ENCODE data around the gene CHN1.
A peak's percentile ranks its signal among the peaks of the same experiment; 100 is the strongest.

The CHN1 gene

DNA sequence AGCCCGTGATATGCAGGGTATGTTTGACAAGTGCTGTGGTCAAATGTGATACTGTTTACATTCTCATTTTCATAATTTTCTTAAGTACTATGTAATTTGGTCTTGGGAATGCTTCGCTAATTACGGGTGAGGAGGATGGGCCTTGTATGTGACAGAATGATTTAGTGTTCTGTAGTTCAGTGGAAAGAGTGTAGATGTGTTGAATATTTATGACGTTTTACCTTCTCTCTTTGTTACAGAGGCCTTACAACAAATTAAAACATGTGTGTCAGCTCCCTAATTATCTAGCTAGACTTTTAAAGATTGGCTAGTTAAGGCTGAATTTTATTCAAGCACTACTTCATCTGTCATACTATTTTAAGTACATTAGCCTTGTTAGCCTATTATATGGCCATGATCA lies 230.3 kb downstream of the CHN1 start:
- H3K9me3 Mint-ChIP-seq: no peaks in the 10 kb centered on the region
- TF ChIP-seq, protein P1, sequence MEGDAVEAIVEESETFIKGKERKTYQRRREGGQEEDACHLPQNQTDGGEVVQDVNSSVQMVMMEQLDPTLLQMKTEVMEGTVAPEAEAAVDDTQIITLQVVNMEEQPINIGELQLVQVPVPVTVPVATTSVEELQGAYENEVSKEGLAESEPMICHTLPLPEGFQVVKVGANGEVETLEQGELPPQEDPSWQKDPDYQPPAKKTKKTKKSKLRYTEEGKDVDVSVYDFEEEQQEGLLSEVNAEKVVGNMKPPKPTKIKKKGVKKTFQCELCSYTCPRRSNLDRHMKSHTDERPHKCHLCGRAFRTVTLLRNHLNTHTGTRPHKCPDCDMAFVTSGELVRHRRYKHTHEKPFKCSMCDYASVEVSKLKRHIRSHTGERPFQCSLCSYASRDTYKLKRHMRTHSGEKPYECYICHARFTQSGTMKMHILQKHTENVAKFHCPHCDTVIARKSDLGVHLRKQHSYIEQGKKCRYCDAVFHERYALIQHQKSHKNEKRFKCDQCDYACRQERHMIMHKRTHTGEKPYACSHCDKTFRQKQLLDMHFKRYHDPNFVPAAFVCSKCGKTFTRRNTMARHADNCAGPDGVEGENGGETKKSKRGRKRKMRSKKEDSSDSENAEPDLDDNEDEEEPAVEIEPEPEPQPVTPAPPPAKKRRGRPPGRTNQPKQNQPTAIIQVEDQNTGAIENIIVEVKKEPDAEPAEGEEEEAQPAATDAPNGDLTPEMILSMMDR (IDR thresholded peaks at IDR 0.05; ENCODE audit: unreplicated experiment in 3 of 3): no peak
- H3K4me1 Mint-ChIP-seq: peaks cover 71% of the 10 kb centered on the region
- H3K36me3 Mint-ChIP-seq (ENCODE audit: low read depth): no peaks in the 10 kb centered on the region
- no peaks in the 10 kb centered on the region for H3K27me3 Mint-ChIP-seq (ENCODE audit: low read depth)
- no peak overlapping the region for H3K4me3 Mint-ChIP-seq
- H3K27ac Mint-ChIP-seq: peak overlapping the region in 1 of 3 experiments; percentile 6

DNA sequence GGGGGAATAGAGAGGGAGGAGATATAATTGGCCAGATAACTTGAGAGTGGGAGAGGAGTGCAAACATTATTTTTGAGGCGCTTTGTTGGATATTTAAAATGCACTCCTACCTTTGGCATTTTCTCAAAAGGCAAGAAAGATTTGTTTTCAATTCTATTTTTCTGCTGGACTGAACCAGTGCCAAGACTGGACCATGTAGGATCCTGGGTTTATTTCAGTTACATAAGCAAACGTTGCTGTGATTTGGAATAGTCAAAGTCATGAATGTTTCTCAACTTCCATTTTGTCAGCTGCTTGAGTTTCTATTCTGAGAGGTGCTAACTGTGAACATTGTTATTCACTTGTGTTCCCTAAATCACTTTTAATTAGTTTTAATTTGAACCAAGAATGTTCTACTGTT lies 232.0 kb downstream of the CHN1 start:
- no peaks in the 10 kb centered on the region for H3K27me3 Mint-ChIP-seq (ENCODE audit: low read depth)
- H3K36me3 Mint-ChIP-seq (ENCODE audit: low read depth): no peaks in the 10 kb centered on the region
- TF ChIP-seq, protein P1 (IDR thresholded peaks at IDR 0.05; ENCODE audit: unreplicated experiment in 3 of 3): no peak
- H3K9me3 Mint-ChIP-seq: no peaks in the 10 kb centered on the region
- peaks cover 67% of the 10 kb centered on the region for H3K4me1 Mint-ChIP-seq
- peak overlapping the region in 2 of 3 experiments; percentile 73 to 82 for H3K27ac Mint-ChIP-seq
- peak overlapping the region in 1 of 3 experiments; percentile 3 for H3K4me3 Mint-ChIP-seq

DNA sequence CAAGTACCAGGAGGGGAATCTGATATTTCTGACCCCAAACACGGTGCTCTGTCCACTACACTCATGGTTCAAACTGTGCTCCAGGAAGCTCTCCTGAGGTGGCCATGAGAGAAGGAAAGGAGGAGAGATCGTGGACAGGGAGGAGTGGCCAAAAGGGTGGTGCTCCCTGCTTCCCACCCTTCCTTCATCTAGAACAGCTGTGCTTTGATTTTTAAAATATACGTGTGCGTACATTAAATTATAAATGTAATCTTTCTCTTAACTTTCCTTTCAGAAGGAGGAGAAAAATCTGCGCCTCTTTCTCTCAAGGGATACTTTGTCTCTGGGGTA lies 232.7 kb downstream of the CHN1 start:
- Mint-ChIP-seq H3K4me3 (no peak overlapping the region), H3K36me3 (ENCODE audit: low read depth) (no peaks in the 10 kb centered on the region), H3K4me1 (peaks cover 60% of the 10 kb centered on the region), H3K27me3 (ENCODE audit: low read depth) (no peaks in the 10 kb centered on the region), H3K27ac (peak overlapping the region; percentile 52 to 82 (median 62)), H3K9me3 (no peaks in the 10 kb centered on the region)
- TF ChIP-seq, protein P1 (IDR thresholded peaks at IDR 0.05; ENCODE audit: unreplicated experiment in 3 of 3): no peak

DNA sequence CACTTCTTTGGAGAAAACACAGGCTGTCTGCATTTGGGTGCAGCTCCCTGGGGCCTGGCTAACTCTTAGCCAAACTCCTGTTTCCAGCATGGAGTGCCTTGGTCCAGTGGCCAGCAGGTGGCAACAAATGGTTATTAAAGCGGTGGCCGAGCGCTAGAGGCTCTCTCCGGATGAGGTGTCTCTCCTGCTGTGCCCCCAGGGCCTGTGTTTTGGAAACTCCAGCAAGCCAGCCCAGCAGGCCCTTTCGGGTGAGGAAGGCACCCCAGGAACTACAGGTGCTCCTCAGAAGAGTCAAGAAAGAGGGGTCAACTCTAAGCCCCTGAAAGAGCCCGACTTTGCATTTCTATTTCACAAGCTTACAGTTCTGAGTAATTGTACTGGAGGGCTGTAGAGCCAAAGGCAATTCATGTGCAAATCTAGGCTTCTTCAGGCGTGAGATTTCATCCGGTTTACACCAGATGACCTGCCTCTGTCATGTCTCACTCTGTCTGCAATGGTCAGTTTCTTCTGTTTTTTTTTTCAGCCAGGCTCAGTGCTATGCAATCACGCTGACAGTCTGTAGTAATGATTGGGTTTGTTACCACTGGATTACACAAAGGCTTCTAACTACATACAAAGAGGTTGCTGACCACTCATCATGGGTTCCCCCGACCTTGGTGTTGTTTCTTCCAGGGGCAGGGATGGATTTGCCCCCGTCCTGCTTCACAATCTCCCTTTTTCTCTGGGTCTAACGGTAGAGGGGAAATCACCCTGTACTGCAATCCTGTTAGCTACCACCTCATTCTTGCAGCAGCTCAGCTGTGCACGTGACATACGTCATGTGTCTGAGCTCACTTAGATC lies 233.3 kb downstream of the CHN1 start:
- Mint-ChIP-seq H3K4me3 (peak overlapping the region in 1 of 3 experiments; percentile 10), H3K27ac (peak overlapping the region; percentile 52 to 82 (median 62)), H3K4me1 (peaks cover 60% of the 10 kb centered on the region), H3K9me3 (no peaks in the 10 kb centered on the region), H3K36me3 (ENCODE audit: low read depth) (no peaks in the 10 kb centered on the region), H3K27me3 (ENCODE audit: low read depth) (no peaks in the 10 kb centered on the region)
- TF ChIP-seq, protein P1 (IDR thresholded peaks at IDR 0.05; ENCODE audit: unreplicated experiment in 3 of 3): peak; percentile 79 to 94 (median 94)

DNA sequence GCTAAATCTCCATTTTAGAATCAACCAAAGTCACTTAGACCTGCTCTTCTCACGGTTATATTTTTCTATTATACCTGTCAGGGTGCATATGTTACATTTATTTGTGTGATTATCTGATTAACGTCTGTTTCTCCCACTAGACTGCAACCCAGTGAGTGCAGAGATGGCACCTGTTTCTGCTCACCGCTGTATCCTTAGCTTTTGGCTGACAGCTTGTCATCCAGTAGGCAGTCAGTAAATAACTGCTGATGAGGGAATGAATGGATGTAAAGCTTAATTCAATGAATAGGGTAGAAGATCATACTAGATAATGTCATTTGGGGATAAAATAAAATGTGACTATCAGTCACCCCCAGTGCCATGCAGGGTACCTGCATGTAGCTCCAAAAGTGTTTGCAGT lies 234.0 kb downstream of the CHN1 start:
- H3K9me3 Mint-ChIP-seq: no peaks in the 10 kb centered on the region
- no peaks in the 10 kb centered on the region for H3K36me3 Mint-ChIP-seq (ENCODE audit: low read depth)
- H3K27ac Mint-ChIP-seq: peak overlapping the region in 1 of 3 experiments; percentile 82
- H3K27me3 Mint-ChIP-seq (ENCODE audit: low read depth): no peaks in the 10 kb centered on the region
- no peak overlapping the region for H3K4me3 Mint-ChIP-seq
- TF ChIP-seq, protein P1 (IDR thresholded peaks at IDR 0.05; ENCODE audit: unreplicated experiment in 3 of 3): no peak
- H3K4me1 Mint-ChIP-seq: peaks cover 60% of the 10 kb centered on the region

DNA sequence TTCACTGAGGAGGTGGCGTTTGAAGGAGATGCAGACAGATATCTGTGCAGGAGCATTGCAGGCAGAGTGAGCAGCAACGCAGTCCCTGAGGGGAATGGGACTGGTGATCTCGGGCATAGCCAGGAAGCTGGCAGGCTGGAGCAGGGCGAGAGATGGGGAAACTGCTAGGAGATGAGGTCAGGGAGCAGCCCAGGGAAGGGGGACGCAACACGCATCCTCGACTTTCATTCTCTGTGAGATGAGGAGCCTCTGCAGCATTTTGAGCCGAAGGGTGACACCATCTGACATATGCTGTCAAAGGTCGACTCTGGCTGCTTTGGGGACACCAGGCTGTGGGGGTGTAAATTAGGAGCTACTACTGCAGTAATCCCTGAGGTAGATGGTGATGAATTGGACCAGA lies 236.6 kb downstream of the CHN1 start:
- TF ChIP-seq, protein P1 (IDR thresholded peaks at IDR 0.05; ENCODE audit: unreplicated experiment in 3 of 3): no peak
- no peak overlapping the region for H3K4me3 Mint-ChIP-seq
- H3K9me3 Mint-ChIP-seq: no peaks in the 10 kb centered on the region
- H3K4me1 Mint-ChIP-seq: peaks cover 65% of the 10 kb centered on the region
- H3K36me3 Mint-ChIP-seq (ENCODE audit: low read depth): no peaks in the 10 kb centered on the region
- no peaks in the 10 kb centered on the region for H3K27me3 Mint-ChIP-seq (ENCODE audit: low read depth)
- no peak overlapping the region for H3K27ac Mint-ChIP-seq
